22Rv1 (cell line): ENCODE results near the gene GMDS.

Experiments used
- CTCF ChIP-seq: fragments of 450-650 bp; IDR thresholded peaks from 2 replicates; pipeline ENCODE4 v1.5.1; 2017; ENCODE audit warnings: mild to moderate bottlenecking
- ZFX ChIP-seq: fragments of 450-650 bp; IDR thresholded peaks from 2 replicates; pipeline ENCODE4 v1.6.1; 2017; ENCODE audit warnings: antibody characterized with exemption, borderline replicate concordance

- no peak for TF ChIP-seq CTCF
- no peak for TF ChIP-seq ZFX
Measured at GRCh38 chr6:1590580-1590979, 654.8 kb downstream of the GMDS start.
